Common myeloid progenitor, CD34-positive (primary cell): ENCODE results near the gene RNASEH2B.
A peak's percentile ranks its signal among the peaks of the same experiment; 100 is the strongest.

Source experiments
- CTCF ChIA-PET: fragments of 350-600 bp; sonication (Branson Sonifier 250); formaldehyde crosslinking; loops from one replicate; lab custom pipeline; 2021; ENCODE audit warnings: antibody characterized with exemption; lab: Charles Lee
- POLR2A ChIA-PET: fragments of 350-600 bp; sonication (Branson Sonifier 250); formaldehyde crosslinking; loops from one replicate; lab custom pipeline; 2021; ENCODE audit warnings: antibody characterized with exemption; lab: Charles Lee
- DNase-seq, 3 donors: peaks; one replicate each; pipeline versions ENCODE4 v3.0.0 to v3.0.0-alpha.2; 2013
- H3K27ac ChIP-seq, 2 experiments: 1 replicate in 1 of 2; 2 replicates in 1 of 2; pipeline ENCODE4 v1.7.0; 2013; ENCODE audit warnings: inconsistent platforms in 2 of 2, low read length in 2 of 2, mild to moderate bottlenecking in 2 of 2, low read depth in 1 of 2, moderate library complexity in 1 of 2; ENCODE audit not compliant: severe bottlenecking in 2 of 2, insufficient read depth in 1 of 2, poor library complexity in 1 of 2
- H3K27me3 ChIP-seq, 5 experiments: replicated peaks in 2 of 5; 1 replicate in 3 of 5; 2 replicates in 2 of 5; pipeline versions ENCODE4 v1.6.1 to v1.7.0; 2013; ENCODE audit warnings: low read length in 4 of 5, mild to moderate bottlenecking in 2 of 5, moderate library complexity in 2 of 5, inconsistent platforms in 1 of 5; ENCODE audit not compliant: insufficient read depth in 5 of 5, control insufficient read depth in 4 of 5
- H3K36me3 ChIP-seq, 4 experiments: 1 replicate in 2 of 4; 2 replicates in 2 of 4; pipeline versions ENCODE4 v1.6.1 to v1.7.0; 2013; ENCODE audit warnings: low read length in 3 of 4, control low read depth in 1 of 4, mild to moderate bottlenecking in 1 of 4; ENCODE audit not compliant: control insufficient read depth in 4 of 4, insufficient read depth in 4 of 4
- H3K4me1 ChIP-seq, 4 experiments: 1 replicate in 3 of 4; 2 replicates in 1 of 4; pipeline versions ENCODE4 v1.6.1 to v1.7.1; 2013; ENCODE audit warnings: low read length in 3 of 4, mild to moderate bottlenecking in 3 of 4, control low read depth in 1 of 4, inconsistent platforms in 1 of 4, moderate library complexity in 1 of 4; ENCODE audit not compliant: control insufficient read depth in 4 of 4, insufficient read depth in 4 of 4; ENCODE audit errors: control extremely low read depth in 1 of 4
- H3K4me3 ChIP-seq, 7 experiments: 1 replicate in 4 of 7; 2 replicates in 3 of 7; pipeline versions ENCODE4 v1.5.1 to v1.7.0; 2013; ENCODE audit warnings: mild to moderate bottlenecking in 7 of 7, low read length in 6 of 7, moderate library complexity in 6 of 7, inconsistent platforms in 2 of 7, low read depth in 2 of 7, control low read depth in 1 of 7; ENCODE audit not compliant: insufficient read depth in 4 of 7, control insufficient read depth in 1 of 7; ENCODE audit errors: extremely low read depth in 1 of 7
- H3K9me3 ChIP-seq, 5 experiments: 1 replicate in 4 of 5; 2 replicates in 1 of 5; pipeline versions ENCODE4 v1.6.1 to v1.7.1; 2013; ENCODE audit warnings: low read length in 4 of 5, mild to moderate bottlenecking in 2 of 5, inconsistent platforms in 1 of 5, low read depth in 1 of 5, moderate library complexity in 1 of 5; ENCODE audit not compliant: control insufficient read depth in 4 of 5, insufficient read depth in 2 of 5; ENCODE audit errors: control extremely low read depth in 1 of 5
- WGBS: methylation state at CpG from one replicate; pipeline ENCODE4 v1.1.5; 2013; ENCODE audit not compliant: insufficient coverage; 5-methylcytosine and 5-hydroxymethylcytosine counted together

Gene RNASEH2B

DNA sequence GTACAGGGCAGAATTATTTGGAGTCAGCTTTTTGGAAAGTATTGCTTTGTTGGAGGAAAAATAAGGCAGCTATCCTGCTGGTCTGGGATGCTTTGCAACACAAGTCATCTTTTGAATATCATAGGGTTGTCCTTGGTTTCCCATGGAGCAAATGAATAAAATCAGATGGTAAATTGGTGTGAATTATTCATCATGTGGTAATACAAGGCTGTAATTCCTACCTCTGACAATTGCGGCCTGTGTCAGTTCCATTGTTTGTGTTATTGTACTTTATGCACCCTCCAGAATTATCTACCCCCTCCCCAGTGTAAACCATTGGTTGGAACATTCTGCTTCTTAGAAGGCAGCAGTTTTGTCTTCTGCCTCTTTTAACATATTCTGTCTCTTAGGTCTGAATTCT, 46.2 kb downstream of the RNASEH2B start:
- WGBS, result no CpG with 5 or more reads among the region's 1 CpG
- POLR2A ChIA-PET, result no interaction called here
- H3K4me3 ChIP-seq, result no peak overlapping the region
- H3K4me1 ChIP-seq, result no peaks in the 10 kb centered on the region
- CTCF ChIA-PET, result interaction anchor here (0.6 kb wide), 1 partner anchor 37 kb away, joined by 3 read pairs; no protein-coding TSS in a partner anchor
- no peaks in the 10 kb centered on the region for H3K27me3 ChIP-seq
- H3K9me3 ChIP-seq, result no peaks in the 10 kb centered on the region
- no peak overlapping the region for H3K27ac ChIP-seq
- H3K36me3 ChIP-seq, result peaks cover 19 to 49% (median 36%) of the 10 kb centered on the region in 4 experiments
- no peak for DNase-seq

- ChIA-PET POLR2A (no interaction called here), CTCF (no interaction called here)
Measured at GRCh38 chr13:50957620-50958019, 48.0 kb downstream of the RNASEH2B start.

DNA sequence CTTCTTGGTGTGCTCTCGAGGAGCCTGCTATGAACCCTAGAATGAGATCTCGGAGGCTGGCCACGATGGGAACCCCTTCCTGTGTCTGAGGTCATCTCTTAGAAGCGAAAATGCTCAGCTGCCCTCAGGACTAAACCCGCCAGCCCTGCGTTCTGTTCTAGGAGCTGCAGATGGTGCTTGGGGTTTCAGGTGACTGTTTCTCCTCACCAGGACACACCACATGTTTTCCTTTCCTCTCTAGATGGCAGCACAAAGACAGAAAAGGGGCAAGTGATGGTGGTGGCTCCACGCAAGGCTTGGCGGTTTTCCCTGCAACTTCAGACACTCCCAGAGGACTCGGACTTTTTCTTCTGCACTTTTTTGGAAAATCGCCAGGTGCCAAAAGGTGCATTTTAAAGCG, 60.1 kb downstream of the RNASEH2B start:
- DNase-seq, result peak; percentile 22 to 29 (median 25)
- CTCF ChIA-PET, result interaction anchor here (0.7 to 2.5 kb wide), 6 partner anchors 20 to 169 kb away, joined by 3 to 12 read pairs (median 4); no protein-coding TSS in a partner anchor
- 86% methylated on average over 8 of the region's 11 CpGs for WGBS

More at GRCh38 chr13:50957620-50958019, 48.0 kb downstream of the RNASEH2B start:
- Histone ChIP-seq H3K4me3 (no peak overlapping the region), H3K27ac (no peak overlapping the region), H3K27me3 (no peaks in the 10 kb centered on the region), H3K9me3 (peaks cover 0 to 3% (median 0%) of the 10 kb centered on the region in 5 experiments), H3K4me1 (no peaks in the 10 kb centered on the region), H3K36me3 (peaks cover 18 to 46% (median 35%) of the 10 kb centered on the region in 4 experiments)
- 100% methylated on average over 1 of the region's 2 CpGs for WGBS
- DNase-seq, result peak in 1 of 3 donors; percentile 17

GRCh38 chr13:50970956-50971355, 61.4 kb downstream of the RNASEH2B start:
- no peak for DNase-seq
- POLR2A ChIA-PET, result no interaction called here
- Histone ChIP-seq H3K4me1 (no peaks in the 10 kb centered on the region), H3K27ac (no peak overlapping the region), H3K36me3 (peaks cover 5 to 56% (median 36%) of the 10 kb centered on the region in 4 experiments), H3K9me3 (no peaks in the 10 kb centered on the region), H3K27me3 (no peaks in the 10 kb centered on the region), H3K4me3 (no peak overlapping the region)
- 100% methylated on average over 1 of the region's 2 CpGs for WGBS
- CTCF ChIA-PET, result interaction anchor here (0.7 kb wide), 1 partner anchor 18 kb away, joined by 4 read pairs; no protein-coding TSS in a partner anchor

More for the DNA sequence above, 60.1 kb downstream of the RNASEH2B start:
- Histone ChIP-seq H3K4me1 (no peaks in the 10 kb centered on the region), H3K27ac (no peak overlapping the region), H3K9me3 (no peaks in the 10 kb centered on the region), H3K36me3 (peaks cover 10 to 59% (median 40%) of the 10 kb centered on the region in 4 experiments), H3K4me3 (no peak overlapping the region), H3K27me3 (no peaks in the 10 kb centered on the region)
- POLR2A ChIA-PET, result no interaction called here

- WGBS, result 83% methylated on average over 3 of the region's 3 CpGs
- ChIA-PET POLR2A (no interaction called here), CTCF (no interaction called here)
- peaks cover 4 to 44% (median 27%) of the 10 kb centered on the region in 4 experiments for H3K36me3 ChIP-seq
- no peaks in the 10 kb centered on the region for H3K9me3 ChIP-seq
- no peaks in the 10 kb centered on the region for H3K27me3 ChIP-seq
- H3K27ac ChIP-seq, result no peak overlapping the region
- no peak overlapping the region for H3K4me3 ChIP-seq
- no peak for DNase-seq
- H3K4me1 ChIP-seq, result peaks cover 5 to 16% (median 7%) of the 10 kb centered on the region in 4 experiments
Measured at GRCh38 chr13:50974268-50974667, 64.7 kb downstream of the RNASEH2B start.

DNA sequence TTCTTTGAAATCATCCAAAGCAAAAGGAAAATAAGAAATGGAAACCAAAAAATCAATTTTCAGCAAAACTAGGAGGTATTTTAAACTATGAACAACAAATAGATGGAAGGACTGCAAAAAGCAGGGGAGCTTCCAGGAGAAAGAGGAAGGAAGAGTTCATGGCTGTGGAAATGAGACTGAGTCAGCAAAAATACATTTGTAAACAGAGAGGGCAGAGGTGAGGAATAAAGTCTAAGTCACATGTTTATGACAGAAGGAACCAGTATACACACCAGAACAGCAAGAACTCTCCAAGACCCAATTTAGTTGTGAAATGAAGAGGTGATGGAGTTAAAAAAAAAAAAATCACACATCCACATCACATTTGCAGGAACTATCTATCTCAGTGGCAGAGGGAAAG, 69.6 kb downstream of the RNASEH2B start:
- Histone ChIP-seq H3K36me3 (peaks cover 2 to 21% (median 16%) of the 10 kb centered on the region in 4 experiments), H3K9me3 (no peaks in the 10 kb centered on the region), H3K4me1 (peaks cover 7 to 19% (median 10%) of the 10 kb centered on the region in 4 experiments), H3K4me3 (no peak overlapping the region), H3K27me3 (no peaks in the 10 kb centered on the region), H3K27ac (no peak overlapping the region)
- DNase-seq, result peak in 2 of 3 donors; percentile 57 to 66
- ChIA-PET CTCF (interaction anchor here (0.9 to 1.9 kb wide), 2 partner anchors 13 to 32 kb away, joined by 3 to 4 read pairs; no protein-coding TSS in a partner anchor), POLR2A (no interaction called here)

- no peak for DNase-seq
- Histone ChIP-seq H3K9me3 (no peaks in the 10 kb centered on the region), H3K27me3 (no peaks in the 10 kb centered on the region), H3K4me3 (no peak overlapping the region), H3K36me3 (peaks cover 2 to 7% (median 5%) of the 10 kb centered on the region in 4 experiments), H3K27ac (no peak overlapping the region), H3K4me1 (peaks cover 7 to 19% (median 10%) of the 10 kb centered on the region in 4 experiments)
- ChIA-PET CTCF (interaction anchor here (0.8 kb wide), 1 partner anchor 10 kb away, joined by 3 read pairs; no protein-coding TSS in a partner anchor), POLR2A (no interaction called here)
- WGBS, result 92% methylated on average over 2 of the region's 4 CpGs
Measured at GRCh38 chr13:50981686-50982085, 72.1 kb downstream of the RNASEH2B start.
